GM18858 (cell line): ENCODE results near the gene GRAMD4.

Experiments used
- ATAC-seq: cut with Tn5 transposase; IDR thresholded peaks from one replicate; pipeline ENCODE4 v1.9.1; 2021; ENCODE audit not compliant: unreplicated experiment

The GRAMD4 gene, protein sequence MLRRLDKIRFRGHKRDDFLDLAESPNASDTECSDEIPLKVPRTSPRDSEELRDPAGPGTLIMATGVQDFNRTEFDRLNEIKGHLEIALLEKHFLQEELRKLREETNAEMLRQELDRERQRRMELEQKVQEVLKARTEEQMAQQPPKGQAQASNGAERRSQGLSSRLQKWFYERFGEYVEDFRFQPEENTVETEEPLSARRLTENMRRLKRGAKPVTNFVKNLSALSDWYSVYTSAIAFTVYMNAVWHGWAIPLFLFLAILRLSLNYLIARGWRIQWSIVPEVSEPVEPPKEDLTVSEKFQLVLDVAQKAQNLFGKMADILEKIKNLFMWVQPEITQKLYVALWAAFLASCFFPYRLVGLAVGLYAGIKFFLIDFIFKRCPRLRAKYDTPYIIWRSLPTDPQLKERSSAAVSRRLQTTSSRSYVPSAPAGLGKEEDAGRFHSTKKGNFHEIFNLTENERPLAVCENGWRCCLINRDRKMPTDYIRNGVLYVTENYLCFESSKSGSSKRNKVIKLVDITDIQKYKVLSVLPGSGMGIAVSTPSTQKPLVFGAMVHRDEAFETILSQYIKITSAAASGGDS

DNA sequence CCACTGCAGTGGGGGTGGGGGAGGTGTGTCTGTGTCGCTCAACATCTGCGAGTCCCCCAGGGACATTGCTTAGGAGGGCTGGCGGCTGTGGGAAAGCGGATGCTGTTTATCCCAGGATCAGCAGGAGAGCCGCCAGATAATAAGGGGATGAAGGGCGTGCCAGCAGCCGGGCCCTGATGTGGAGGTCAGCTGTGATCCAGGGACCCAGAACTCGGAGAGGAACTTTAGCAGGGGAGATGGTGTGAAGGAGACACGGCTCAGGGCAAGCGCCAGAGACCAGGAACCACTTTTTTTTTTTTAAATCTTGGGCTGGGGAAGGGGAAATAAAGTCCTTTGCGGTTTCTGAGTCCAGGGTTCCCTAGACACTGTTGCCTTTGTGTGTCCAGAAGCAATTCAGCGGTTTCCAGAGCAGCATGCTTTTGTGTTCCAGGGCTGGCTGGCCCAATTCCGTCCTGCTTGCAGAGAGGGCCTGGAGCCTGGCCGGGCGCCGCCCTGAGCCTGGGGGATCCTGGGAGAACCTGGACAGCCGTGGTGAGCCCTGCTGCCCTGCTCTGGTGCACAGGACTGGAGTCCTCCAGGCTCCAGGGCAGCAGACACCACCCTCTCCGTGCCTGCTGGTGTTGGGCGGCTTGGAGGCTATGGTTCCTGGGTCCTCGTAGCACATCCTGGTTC is at the start of gene GRAMD4:
GRAMD4 (plus strand) TSS at position 557 of the 672 bp plus-strand sequence. CDS start 6,414 bp downstream, outside the sequence.
- ATAC-seq: no peak

DNA sequence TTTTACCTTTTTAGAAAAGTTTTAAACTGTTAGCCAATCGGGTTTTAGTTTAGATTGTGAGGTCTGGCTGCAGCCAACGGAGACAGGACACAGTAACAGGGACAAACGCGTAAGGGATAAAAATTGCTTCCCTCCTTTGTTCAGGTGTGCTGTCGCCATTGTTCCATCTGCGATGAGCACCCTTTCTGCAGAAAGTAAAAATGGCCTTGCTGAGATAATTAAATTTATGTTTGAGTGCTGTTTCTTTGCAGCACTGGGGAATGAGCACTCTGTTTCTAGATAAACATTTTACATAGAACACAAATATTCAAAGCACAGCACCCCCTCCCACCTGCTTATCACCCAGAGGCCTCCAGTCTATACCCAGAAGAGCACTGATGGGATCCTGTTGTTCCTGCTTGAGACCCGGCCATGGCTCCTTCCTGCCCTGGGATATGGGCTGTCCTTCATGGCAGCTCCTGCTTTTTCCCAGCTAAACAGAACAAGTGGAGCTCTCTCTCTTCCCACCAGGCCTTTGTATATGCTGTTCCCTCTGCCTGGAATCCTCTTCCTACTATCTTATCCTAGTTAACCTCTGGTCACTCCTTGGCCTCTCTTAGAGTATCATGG is 48.4 kb upstream of the GRAMD4 start:
- no peak for ATAC-seq

DNA sequence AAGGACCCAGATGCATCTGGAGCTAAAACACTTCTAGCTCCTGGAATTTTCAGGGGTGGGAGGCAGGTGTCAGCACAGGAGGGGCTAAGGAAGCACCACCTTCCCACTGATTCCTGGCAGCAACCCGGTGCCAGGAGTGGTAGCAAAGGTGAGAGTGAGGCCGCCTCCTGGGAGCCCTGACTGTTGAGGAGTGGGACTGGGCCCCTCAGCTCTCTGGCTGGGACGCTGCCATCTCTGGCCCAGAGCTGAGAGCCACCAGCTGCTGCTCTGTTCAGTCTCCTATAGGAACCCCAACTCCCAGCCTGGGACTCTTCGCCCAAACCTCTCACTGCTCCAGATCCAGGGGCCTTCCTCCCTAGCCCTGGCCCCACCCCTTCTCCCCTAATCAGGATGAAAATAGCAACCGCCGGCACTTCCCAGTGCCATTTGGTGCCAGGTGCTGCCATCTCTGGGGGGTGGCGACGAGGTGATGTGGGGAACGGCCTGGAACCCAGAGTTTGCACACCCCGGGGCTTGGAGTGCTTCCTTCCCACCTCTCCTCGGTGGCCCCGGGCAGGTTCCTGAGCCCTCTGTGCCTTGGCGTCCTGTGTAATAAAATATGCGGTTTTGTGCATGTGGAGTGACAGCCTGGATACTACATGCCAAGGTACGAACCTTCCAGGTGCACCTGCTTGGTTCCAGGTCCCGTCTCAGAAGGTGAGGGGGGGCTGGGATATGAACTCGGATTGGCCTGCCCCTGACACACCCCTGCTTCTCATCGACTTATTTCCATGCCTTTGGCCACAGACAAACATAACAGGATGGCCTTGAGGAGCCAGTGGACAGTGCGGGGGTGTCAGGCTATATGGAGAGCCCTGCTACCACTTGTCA is 47.0 kb upstream of the GRAMD4 start:
- ATAC-seq: no peak

DNA sequence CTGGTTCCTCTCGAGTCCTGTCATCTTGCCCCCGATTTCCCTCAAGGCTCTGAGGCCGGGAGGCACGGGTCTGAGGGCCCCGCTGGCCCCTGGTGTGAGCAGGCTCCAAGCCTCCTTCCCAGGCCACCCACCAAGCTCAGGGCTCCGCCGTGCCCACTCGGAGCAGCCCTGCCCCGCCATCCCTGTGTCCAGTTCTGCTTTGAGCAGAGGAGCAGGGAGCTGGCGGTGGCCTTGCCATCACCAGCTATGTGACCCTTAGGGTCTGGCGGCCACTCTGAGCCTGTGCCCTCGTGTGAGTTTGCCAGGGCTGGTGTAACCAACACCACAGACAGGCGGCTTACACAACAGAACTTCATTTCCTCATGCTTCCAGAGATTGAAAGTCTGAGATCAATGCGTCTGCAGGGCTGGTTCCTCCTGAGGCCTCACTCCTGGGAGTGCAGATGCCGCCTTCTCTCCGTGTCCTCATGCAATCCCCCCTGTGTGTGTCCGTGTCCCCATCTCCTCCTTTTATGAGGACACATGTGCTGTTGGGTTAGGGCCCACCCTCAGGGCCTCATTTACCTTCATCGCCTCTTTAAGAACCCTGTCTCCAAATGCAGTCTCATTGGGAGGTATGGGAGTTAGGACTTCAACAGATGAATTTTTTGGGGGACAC is 46.3 kb upstream of the GRAMD4 start:
- ATAC-seq: no peak

DNA sequence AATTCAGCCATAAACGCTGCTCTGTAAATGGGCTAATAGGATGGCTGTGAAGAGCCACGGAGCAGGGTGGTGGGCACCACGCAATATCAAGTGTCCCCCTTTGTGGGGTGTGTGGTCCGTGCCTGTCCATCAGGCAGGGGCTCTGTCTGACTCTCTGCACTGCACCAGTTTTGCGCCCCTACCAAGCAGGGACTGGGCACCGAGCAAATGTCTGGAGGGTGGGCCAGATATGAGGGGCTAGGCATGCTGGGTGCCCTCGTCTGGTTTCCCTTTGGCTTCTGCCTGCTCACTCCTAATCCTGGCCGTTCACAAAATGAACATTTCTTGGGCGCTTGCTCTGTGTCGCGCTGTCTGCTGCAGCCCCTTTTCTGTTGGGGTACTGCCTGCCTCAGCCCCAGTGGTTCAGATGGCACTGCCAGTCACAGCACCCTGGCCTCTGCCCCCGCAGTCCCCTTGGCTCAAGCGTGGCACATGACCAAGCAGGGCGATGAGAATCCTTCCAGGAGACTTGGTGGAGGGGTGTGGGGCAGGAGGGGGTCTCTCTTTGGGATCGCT is 45.7 kb upstream of the GRAMD4 start:
- no peak for ATAC-seq

DNA sequence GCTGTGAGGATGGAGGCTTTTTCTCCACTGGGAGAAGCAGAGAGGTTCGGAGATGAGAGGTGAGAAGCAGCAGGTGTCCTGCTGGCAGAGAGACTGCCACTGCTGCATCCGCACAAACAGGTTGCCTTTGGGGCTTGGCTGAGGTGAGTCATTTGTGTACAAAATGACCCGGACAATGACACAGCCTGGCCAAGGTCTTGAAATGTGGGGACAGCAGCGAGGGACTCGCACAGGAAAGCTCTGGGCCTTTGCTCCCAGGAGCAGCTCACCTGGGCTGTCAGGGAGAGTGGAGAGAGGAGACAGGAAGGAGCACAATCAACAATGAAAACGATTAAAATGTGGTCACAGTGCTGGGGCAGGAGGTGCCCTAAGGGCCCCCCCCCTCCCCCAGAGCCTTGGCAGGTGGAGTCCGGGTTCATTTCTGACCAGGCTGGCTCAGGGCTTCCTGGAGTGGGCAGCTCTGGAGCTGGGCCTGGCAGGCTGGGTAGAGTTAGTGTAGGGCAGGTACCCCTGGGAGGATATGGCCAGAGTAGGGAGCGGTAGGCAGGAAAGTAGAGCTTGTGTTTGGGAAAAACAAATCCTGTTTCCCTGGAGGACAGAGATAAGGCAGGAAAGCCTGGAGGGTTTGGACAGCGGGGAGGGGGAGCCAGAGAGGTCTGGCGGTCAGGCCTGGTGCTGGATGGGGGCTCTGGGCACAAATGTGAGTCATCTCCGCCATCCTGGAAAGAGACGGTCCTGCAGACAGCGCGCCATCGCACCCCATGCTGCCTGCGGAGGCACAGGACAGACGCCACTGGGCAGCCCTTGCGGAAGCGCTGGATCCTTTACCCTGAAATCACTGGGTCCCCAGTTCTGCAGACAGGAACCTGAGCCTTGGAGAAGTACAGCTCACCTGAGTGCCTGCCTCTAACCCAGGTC is 44.9 kb upstream of the GRAMD4 start:
- no peak for ATAC-seq

DNA sequence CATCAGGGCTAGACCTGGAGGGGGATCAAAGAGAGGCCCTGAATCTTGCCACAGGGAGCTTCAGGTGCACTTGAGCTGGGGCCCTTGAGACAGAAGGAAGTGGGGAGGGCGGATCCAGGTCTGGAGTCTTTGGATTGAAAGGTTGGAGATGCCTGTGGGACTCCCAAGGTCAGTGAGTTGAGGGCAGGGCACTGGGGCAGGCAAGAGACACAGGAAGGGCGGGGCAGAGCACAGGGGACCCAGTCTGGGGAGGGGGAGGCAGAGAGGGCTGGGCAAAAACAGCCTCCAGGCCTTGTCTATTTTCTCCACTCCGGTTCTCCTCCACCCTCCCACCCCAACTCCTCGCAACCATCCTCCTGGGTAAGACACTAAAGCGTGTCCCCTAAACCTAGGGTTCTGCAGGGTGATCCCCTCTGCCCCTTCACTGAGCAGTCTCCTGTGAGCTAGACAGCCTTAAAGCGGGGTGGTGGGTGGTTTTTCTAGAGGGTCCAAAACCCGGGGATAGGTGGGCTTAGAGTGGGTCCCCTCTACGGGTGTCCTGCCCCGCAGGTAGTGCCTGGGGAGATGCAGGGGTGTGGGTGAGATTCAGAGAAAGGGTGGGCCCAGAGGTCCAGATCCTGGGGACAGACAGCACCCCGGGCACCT is 44.2 kb upstream of the GRAMD4 start:
- no peak for ATAC-seq

DNA sequence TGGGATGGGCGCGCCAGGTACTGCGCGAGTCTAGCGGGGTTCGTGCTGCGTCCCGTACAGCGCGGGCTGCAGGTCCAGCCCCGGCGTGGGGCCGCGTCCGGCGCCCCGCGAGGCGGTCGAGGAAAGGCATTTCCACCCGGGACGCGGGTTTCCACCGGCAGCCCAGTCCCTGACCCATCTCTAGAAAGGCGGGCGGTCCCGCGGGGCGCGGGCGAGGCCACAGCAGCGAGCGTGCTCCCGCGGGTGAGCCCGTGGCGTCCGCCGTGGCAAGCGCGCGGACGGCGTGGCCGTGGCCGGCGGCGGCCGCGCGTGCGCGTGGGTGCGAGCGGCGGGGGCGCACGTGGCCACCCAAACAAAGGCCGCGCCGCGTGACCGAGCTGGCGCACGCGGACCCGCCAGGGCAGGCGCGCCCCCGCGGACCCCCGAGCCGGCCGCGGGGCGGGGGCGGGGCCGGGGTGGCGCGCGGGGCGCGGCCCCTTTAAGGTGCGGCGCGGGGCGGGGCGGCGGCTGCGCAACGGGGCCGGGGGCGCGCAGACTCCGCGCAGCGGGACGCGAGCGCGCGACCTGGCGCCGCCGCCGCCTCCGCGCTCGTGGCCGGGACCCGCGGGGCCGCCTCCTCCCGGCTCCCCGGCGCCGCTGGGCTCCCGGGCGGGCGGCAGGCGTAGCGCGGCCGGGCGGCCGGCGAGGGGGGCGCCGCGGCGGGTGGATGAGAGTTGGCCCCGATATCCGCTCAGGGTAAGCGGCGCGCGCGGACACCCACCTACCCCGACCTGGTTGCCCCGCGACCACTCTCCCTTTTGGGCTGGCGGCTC is 43.4 kb upstream of the GRAMD4 start:
- no peak for ATAC-seq

DNA sequence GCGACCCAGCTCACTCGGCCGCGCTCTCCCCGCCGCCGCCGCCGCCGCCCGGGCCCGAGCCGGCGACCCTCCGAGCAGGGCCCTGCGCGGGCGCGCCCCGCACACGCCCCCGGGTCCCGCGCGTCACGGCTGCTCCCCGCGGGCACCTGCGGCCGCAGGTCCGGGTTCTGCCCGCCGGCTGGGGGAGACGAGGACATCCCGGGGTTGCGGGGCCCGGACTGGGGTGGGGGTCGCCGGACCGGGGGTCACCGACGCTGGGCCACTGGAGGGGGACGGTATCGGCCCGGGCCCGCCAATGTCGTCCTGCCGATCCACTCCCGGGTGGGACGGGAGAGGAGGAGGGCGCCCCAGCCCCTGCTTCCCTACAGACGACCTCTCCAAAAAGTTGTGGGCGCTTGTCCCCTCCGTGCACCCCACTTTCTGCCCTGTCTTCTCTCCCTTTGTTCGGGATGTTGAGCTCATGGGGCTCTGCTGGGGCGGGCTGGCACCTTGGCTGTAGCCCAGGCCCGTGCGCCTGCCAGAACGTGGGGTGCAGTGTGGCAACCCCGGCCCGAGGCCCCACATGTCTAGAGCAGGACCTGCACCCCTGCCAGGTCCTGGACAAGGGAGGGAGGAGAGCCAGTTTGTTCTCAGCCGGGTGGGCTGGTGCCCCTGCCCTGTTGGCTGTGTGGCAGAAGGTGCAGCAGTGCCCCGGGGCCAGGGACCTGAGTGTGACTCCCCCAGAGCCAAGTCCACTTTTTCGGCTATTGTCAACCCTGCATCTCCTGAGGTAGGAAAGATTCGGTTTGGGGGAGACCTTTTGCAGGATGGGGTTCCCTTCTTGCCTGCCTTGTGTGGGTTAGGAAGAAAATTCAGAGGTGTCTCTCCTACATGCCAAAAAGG is 42.6 kb upstream of the GRAMD4 start:
- no peak for ATAC-seq

DNA sequence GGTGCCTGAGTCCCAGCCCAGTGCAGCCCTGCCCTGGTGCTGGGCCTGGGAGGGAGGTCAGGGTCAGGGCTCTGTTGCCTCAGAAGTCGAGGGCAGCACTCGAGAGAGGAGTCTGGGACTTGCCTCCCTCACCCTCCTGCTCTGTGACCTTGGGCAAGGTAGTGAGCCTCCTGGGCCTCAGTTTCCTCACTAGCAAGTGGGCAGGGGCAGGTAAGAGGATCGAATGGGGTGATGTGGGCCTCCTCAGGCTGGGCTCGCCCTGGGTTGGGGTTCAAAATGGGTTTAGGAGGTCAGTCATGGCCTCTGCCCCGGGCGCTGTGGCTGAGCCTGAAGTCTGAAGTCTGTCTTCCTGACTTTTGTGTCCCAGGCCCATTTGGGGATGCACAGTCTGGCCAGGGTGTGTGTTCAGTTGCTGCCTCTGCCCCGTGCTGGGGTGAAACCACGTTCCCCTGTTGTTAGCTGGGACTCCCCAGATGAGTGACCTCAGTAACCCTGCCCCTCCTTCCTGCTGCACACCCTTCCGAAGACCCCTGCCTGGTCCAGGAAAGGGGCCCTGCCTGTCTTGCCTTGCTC is 41.8 kb upstream of the GRAMD4 start:
- ATAC-seq: no peak

DNA sequence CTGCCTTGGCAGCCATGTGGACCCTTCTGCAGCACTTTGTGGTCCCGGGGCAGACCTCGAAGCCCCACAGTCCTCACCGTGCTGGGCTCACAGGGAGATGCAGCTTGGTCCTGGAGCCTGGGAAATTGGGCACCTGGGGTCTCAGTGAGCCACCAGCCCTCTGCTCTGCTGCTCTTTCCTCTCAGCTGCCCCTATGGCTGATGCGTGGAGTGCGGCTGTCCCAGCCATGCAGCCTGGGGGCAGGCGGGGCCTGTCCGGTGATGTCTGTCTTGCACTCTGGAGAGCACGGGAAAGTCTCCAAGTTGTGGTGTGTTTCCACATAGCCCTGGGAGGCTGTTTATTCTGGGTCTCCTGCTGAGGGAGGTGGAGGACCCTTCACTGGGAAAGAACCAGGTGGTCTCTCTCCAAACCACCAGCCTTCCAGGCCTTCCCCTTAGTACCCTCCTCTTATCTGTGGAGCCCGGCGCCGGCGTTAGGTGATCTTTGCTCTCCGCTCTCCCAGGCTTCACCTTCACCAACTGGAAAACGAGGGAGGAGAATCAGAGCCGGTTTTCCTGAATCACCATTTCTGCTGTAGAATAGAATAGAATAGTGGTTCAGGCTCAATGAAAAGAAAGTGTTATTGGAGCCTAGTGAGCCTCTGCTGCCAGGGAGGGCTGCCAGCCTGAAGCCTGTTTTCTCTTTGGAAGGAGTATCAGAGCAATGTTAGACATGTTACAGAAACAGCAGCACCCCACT is 41.2 kb upstream of the GRAMD4 start:
- ATAC-seq: no peak

DNA sequence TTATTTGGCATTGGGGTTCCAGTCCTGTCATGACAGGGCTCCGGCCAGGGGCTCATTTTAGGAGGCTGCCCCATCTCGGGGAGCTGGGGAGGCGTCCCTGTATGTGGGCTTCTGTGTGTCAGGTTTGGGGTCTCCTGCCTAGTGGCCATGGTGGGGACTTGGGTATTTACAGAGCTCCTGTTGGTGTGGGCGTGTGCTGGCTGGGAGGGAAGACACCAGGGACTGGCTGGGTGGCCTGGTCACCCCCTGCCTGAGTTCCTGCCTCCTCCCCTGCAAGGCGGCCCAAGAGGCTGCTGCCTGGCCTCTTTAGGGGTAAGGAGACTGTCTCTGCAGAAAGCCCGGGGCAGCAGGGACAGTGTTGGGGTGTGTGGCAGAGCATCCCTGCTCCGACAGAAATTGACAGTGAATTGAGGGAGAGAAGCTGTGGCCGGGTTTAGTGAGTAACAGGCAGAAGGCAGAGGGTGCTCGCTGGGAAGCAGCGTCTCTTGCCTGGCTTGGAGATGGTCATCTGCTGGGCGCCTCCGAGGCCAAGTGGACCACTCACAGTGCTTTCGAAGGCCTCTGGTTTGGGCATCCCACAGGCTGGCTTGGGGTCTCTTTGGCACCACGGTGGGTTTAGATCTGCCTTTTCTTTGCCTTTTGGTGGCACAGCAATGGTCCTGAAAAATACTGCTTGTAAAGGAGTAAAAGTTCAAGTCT is 40.3 kb upstream of the GRAMD4 start:
- no peak for ATAC-seq

DNA sequence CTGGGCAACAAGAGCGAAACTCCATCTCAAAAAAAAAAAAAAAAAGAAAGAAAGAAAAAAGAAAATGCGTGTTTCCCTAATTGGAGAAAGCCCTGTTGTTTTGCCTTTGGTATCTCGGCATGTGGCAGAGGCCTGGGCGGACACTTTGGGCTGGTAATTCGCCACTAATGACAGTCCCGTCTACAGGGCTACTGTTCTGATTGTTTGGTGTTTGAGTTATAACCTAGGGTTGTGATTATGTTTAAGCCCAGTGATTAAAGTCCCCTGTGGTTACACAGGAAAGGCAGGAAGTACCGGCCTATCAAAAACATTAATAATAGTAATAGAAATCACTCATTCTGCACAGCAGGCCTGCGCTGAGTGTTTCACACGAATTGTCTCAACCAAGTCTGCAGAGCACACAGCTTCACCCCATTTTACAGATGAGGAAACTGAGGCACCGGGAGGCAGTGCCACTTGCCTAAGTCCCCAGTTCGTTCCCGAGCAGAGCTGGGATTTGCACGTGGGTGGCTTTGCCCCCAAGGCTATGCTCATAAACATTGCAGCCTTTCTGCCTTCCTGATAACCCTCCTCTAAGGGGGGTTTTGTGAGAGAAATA is 39.1 kb upstream of the GRAMD4 start:
- no peak for ATAC-seq

DNA sequence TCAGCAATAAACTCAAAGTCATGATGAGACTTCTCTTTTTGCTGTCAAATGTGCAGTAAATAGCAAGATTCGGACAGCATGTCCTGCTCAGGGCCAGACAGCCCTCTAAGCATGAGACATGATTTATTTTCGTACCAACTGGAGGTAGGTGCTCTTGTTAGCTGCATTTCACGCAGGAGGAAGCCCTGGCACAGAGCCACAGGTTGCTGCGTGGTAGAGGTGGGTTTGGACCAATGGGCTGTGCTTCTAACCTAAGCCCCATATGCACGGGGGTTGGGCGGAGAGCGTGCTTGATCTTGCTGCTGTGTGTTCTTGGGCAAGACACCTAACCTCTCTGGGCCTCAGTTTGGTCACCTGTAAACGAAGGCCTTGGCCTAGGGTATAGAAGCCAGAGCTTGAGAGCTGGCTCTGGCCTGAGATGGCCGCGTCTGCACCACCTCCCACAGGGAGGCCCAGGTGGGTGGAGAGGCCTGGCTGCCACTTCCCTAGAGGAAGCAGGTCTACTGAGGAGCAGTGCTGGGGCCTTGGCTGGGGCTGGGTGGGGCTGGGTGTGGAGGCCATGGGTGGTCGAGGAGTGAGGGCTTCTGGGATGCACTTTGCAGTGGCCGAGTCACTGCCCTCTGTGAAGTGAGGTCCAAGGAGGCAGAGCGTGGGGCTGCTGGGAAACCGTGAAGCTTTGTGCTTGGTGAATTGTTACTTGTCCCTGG is 38.5 kb upstream of the GRAMD4 start:
- no peak for ATAC-seq
